Left ventricle myocardium inferior (tissue), 1 donor: ENCODE measurements around the gene GJC1. TPM values are rescaled to one million over a fixed set of nuclear protein-coding genes. Genes with fewer than 3 reads are reported as not detected.

ENCODE experiments used
- DNase-seq: peaks from one replicate; pipeline ENCODE4 v3.0.0-alpha.2; 2020
- H3K27ac ChIP-seq: fragments of 200-600 bp; replicated peaks from 2 replicates; pipeline ENCODE4 v1.8.0; 2021
- H3K27me3 ChIP-seq: fragments of 200-600 bp; 2 replicates; pipeline ENCODE4 v1.8.0; 2021; ENCODE audit warnings: low read depth
- H3K36me3 ChIP-seq: fragments of 200-600 bp; 2 replicates; pipeline ENCODE4 v1.8.0; 2021
- H3K4me1 ChIP-seq: fragments of 200-600 bp; 2 replicates; pipeline ENCODE4 v1.8.0; 2021
- H3K4me3 ChIP-seq: fragments of 200-600 bp; 2 replicates; pipeline ENCODE4 v1.8.0; 2021; ENCODE audit warnings: mild to moderate bottlenecking, moderate library complexity
- H3K9me3 ChIP-seq: fragments of 200-600 bp; replicated peaks from 2 replicates; pipeline ENCODE4 v1.8.0; 2021
- intact Hi-C: fragments of 100-400 bp; cut with micrococcal nuclease; formaldehyde crosslinking; loops from one replicate; pipeline ENCODE4 v1.11.0; 2022
- total RNA-seq: library from RNA; stranded (reverse); fragmentation: NEBNext Ultra II Directional; extraction: Animal tissue kit (Norgen Biotek cat#: 25700); gene quantifications from one replicate; pipeline ENCODE4 v1.2.1, GENCODE V29; 2021
- TF ChIP-seq, protein P1 (sequence below): fragments of 200-600 bp; IDR thresholded peaks from 2 replicates; pipeline ENCODE4 v1.8.0; 2021; ENCODE audit warnings: antibody characterized with exemption, mild to moderate bottlenecking, borderline replicate concordance
- donor health status: DM: no; HTN: yes; CAD: no; lungs with severe emphysema.

Gene GJC1
- total RNA-seq, 1 donor from 2014 or later = 18.8 TPM

DNA sequence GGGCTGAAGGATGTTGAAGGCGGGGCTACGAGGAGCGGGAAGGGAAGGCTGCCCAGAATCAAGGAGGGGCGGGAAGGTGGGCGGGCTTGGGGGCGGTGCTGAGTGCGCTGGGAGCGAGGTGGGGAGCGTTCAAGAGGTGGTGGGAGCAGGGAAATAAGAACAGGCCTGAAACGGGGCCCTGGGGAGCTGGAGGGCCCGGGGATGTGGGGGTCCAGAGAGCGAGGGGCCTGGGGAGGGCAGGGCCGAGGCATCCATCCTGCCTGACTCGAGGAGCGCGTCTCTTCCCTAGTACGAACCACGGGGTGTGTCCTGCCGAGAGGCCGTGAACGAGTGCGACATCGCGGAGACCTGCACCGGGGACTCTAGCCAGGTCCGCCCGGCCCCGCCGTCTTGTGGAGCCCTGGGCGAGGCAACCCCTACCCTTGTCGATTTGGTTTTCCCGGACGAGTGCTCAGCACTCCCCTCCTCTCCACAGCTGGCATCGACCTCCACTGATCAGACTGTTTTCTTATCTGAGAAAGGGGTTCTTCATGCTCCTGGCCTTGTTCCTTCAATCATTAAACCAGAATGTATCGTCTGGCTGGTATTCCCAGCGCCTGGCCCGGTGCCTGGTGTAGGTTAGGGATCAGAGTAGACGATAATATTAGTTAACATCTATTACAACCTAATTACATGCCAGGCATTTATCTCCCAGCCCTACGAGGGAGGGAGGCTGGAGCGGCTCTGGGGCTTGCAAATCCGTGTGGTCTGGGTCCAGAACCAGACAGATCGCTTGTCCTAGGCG is 54.1 kb downstream of the GJC1 start:
- H3K9me3 ChIP-seq = no peaks in the 10 kb centered on the region
- DNase-seq = no peak
- peak overlapping the region; percentile 53 for H3K27ac ChIP-seq
- no peaks in the 10 kb centered on the region for H3K36me3 ChIP-seq
- H3K27me3 ChIP-seq = peaks cover 25% of the 10 kb centered on the region
- H3K4me1 ChIP-seq = peaks cover 40% of the 10 kb centered on the region
- H3K4me3 ChIP-seq = peak overlapping the region; percentile 79
- intact Hi-C loops = loop anchor here (10.0 kb wide), 1 partner anchor 239 kb away; no protein-coding TSS in a partner anchor
- TF ChIP-seq, protein P1, sequence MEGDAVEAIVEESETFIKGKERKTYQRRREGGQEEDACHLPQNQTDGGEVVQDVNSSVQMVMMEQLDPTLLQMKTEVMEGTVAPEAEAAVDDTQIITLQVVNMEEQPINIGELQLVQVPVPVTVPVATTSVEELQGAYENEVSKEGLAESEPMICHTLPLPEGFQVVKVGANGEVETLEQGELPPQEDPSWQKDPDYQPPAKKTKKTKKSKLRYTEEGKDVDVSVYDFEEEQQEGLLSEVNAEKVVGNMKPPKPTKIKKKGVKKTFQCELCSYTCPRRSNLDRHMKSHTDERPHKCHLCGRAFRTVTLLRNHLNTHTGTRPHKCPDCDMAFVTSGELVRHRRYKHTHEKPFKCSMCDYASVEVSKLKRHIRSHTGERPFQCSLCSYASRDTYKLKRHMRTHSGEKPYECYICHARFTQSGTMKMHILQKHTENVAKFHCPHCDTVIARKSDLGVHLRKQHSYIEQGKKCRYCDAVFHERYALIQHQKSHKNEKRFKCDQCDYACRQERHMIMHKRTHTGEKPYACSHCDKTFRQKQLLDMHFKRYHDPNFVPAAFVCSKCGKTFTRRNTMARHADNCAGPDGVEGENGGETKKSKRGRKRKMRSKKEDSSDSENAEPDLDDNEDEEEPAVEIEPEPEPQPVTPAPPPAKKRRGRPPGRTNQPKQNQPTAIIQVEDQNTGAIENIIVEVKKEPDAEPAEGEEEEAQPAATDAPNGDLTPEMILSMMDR = no peak

GRCh38 chr17:44775136-44775837 is 54.8 kb downstream of the GJC1 start:
- Histone ChIP-seq H3K9me3 (no peaks in the 10 kb centered on the region), H3K4me1 (peaks cover 36% of the 10 kb centered on the region), H3K27ac (peak overlapping the region; percentile 60), H3K4me3 (peak overlapping the region; percentile 79), H3K36me3 (no peaks in the 10 kb centered on the region), H3K27me3 (peaks cover 25% of the 10 kb centered on the region)
- DNase-seq = peak; percentile 96
- intact Hi-C loops = loop anchor here (10.0 kb wide), 1 partner anchor 240 kb away; no protein-coding TSS in a partner anchor
- TF ChIP-seq, protein P1 = no peak

DNA sequence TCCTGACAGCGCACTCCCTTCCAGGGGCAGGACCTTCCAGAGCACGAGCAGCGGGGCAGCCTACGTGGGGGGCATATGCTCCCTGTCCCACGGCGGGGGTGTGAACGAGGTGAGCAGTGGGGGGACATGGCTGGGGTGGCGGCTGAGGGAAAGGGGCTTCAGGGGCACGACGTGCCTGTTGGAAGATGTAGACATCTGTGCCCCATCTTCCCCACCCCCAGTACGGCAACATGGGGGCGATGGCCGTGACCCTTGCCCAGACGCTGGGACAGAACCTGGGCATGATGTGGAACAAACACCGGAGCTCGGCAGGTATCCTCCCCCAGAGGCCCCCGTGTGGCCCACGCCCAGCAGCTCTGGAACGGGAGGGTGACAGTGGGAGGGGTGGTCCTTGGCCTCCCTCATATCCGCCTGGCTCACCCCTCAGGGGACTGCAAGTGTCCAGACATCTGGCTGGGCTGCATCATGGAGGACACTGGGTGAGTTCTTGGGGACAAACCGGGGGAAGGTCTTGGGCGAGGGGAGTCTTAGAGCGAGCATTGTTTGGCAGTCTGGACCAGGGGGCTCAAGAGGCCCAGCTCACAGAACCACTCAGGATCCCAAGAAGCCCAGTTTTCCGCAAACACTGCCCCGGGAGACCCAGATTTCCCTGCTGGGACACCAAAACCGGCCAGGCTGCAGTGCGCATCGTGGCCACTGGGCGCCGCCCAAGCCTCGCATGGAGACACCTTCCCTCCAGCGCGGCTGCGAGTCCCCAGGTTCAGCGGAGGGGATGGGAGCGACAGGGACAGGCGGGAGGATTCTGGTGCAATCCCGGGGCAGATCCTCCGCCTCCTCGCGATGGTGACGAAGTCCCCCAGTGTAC is 55.6 kb downstream of the GJC1 start:
- Histone ChIP-seq H3K27me3 (peaks cover 25% of the 10 kb centered on the region), H3K4me1 (peaks cover 33% of the 10 kb centered on the region), H3K27ac (peak overlapping the region; percentile 60), H3K4me3 (peak overlapping the region; percentile 79), H3K36me3 (no peaks in the 10 kb centered on the region), H3K9me3 (no peaks in the 10 kb centered on the region)
- TF ChIP-seq, protein P1 = peak; percentile 99
- intact Hi-C loops = loop anchor here (10.0 kb wide), 1 partner anchor 240 kb away; no protein-coding TSS in a partner anchor
- peak; percentile 88 for DNase-seq

- DNase-seq = no peak
- peaks cover 25% of the 10 kb centered on the region for H3K4me1 ChIP-seq
- H3K27ac ChIP-seq = no peak overlapping the region
- TF ChIP-seq, protein P1 = no peak
- no peaks in the 10 kb centered on the region for H3K36me3 ChIP-seq
- H3K9me3 ChIP-seq = no peaks in the 10 kb centered on the region
- intact Hi-C loops = loop anchor here (10.0 kb wide), 1 partner anchor 242 kb away; no protein-coding TSS in a partner anchor
- peaks cover 25% of the 10 kb centered on the region for H3K27me3 ChIP-seq
- H3K4me3 ChIP-seq = no peak overlapping the region
Measured at GRCh38 chr17:44773140-44773539, 56.9 kb downstream of the GJC1 start.
